Tibial artery (tissue), 4 donors: Measurements from ENCODE around the gene KLHDC7B.

Experiments used
- DNase-seq, 2 donors: peaks; one replicate each; pipeline ENCODE4 v3.0.0-alpha.2; 2019
- H3K27ac ChIP-seq, 2 donors: fragments of 200-600 bp; sonication (generic) in 1 of 2; 1 replicate in 1 of 2; 2 replicates in 1 of 2; pipeline ENCODE4 v1.5.1; 2018 to 2019; ENCODE audit warnings: mild to moderate bottlenecking in 1 of 2
- H3K27me3 ChIP-seq, 2 donors: fragments of 200-600 bp; sonication (generic) in 1 of 2; one replicate each; pipeline versions ENCODE4 v1.5.1 to v1.6.0; 2016 to 2019
- H3K36me3 ChIP-seq, 3 donors: fragments of 200-600 bp; sonication (generic) in 2 of 3; one replicate each; pipeline ENCODE4 v1.5.1; 2016 to 2019; ENCODE audit warnings: mild to moderate bottlenecking in 2 of 3
- H3K4me1 ChIP-seq, 4 donors: fragments of 200-600 bp; sonication (generic) in 2 of 4; 1 replicate in 3 of 4; 2 replicates in 1 of 4; pipeline ENCODE4 v1.5.1; 2016 to 2019
- H3K4me3 ChIP-seq, 2 donors: fragments of 200-600 bp; sonication (generic) in 1 of 2; 1 replicate in 1 of 2; 2 replicates in 1 of 2; pipeline ENCODE4 v1.5.1; 2018 to 2019; ENCODE audit warnings: mild to moderate bottlenecking in 2 of 2
- H3K9me3 ChIP-seq, 3 donors: fragments of 200-600 bp; sonication (generic) in 1 of 3; one replicate each; pipeline ENCODE4 v1.5.1; 2016 to 2019
- intact Hi-C: fragments of 100-400 bp; cut with DNase I; formaldehyde crosslinking; loops from one replicate; pipeline ENCODE4 v1.15.0; 2023; ENCODE audit warnings: low total_unique reads
- TF ChIP-seq, protein P1 (sequence below), 2 experiments: fragments of 200-600 bp in 1 of 2; fragments of 450-650 bp in 1 of 2; IDR thresholded peaks; one replicate each; pipeline ENCODE4 v1.5.1; 2017 to 2019; ENCODE audit warnings: antibody characterized with exemption in 2 of 2, mild to moderate bottlenecking in 1 of 2, moderate library complexity in 1 of 2

Gene KLHDC7B

DNA sequence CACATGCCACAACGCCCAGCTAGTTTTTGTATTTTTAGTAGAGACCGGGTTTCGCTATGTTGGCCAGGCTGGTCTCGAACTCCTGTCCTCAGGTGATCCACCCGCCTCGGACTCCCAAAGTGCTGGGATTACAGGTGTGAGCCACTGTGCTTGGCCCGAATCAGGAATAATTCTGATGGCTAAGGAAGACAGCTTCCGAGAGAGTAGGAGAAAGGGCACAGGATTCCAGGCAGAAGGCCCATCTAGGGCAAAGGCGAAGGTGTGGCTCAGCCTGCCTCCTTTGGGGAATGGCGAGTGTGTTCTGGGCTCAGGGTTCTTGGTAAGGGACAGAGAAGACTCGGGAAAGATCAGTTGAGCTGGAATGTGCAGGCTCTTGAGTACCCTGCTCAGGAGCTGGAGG lies 18.6 kb downstream of the KLHDC7B start:
- peaks cover 0 to 3% of the 10 kb centered on the region in 2 donors for H3K27me3 ChIP-seq
- H3K4me1 ChIP-seq = peaks cover 0 to 11% (median 7%) of the 10 kb centered on the region in 4 donors
- TF ChIP-seq, protein P1, sequence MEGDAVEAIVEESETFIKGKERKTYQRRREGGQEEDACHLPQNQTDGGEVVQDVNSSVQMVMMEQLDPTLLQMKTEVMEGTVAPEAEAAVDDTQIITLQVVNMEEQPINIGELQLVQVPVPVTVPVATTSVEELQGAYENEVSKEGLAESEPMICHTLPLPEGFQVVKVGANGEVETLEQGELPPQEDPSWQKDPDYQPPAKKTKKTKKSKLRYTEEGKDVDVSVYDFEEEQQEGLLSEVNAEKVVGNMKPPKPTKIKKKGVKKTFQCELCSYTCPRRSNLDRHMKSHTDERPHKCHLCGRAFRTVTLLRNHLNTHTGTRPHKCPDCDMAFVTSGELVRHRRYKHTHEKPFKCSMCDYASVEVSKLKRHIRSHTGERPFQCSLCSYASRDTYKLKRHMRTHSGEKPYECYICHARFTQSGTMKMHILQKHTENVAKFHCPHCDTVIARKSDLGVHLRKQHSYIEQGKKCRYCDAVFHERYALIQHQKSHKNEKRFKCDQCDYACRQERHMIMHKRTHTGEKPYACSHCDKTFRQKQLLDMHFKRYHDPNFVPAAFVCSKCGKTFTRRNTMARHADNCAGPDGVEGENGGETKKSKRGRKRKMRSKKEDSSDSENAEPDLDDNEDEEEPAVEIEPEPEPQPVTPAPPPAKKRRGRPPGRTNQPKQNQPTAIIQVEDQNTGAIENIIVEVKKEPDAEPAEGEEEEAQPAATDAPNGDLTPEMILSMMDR (IDR thresholded peaks at IDR 0.05) = no peak
- no peak for DNase-seq
- no peak overlapping the region for H3K4me3 ChIP-seq
- no peak overlapping the region for H3K27ac ChIP-seq
- H3K36me3 ChIP-seq = peaks cover 0 to 9% (median 0%) of the 10 kb centered on the region in 3 donors
- H3K9me3 ChIP-seq = no peaks in the 10 kb centered on the region
- intact Hi-C loops = no loop called here

DNA sequence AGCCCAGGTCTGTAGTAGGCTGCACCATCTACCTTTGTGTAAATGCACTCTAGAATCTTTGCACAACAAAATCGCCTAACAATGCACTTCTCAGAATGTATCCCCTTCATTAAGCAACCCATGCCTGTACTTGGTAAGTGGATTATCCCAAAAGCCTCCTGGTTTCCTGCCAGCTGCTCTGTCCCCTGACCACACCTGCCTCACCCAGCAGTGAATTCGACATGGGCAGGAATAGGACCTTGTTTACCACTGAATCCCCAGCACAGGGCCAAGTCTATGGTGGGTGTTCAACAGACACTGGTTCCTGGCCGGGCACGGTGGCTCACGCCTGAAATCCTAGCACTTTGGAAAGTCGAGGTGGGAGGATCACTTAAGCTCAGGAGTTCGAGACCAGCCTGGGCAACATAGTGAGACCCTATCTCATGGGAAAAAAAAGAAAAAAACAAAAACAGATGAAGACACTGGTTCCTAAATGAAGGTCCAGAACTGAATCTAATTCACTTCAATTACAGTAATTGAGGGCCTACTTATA lies 22.1 kb downstream of the KLHDC7B start:
- no peak overlapping the region for H3K4me3 ChIP-seq
- H3K27me3 ChIP-seq = no peaks in the 10 kb centered on the region
- DNase-seq = no peak
- no peak overlapping the region for H3K27ac ChIP-seq
- no peaks in the 10 kb centered on the region for H3K9me3 ChIP-seq
- H3K4me1 ChIP-seq = peaks cover 0 to 11% (median 7%) of the 10 kb centered on the region in 4 donors
- intact Hi-C loops = no loop called here
- TF ChIP-seq, protein P1 (IDR thresholded peaks at IDR 0.05) = no peak
- peaks cover 0 to 43% (median 0%) of the 10 kb centered on the region in 3 donors for H3K36me3 ChIP-seq

DNA sequence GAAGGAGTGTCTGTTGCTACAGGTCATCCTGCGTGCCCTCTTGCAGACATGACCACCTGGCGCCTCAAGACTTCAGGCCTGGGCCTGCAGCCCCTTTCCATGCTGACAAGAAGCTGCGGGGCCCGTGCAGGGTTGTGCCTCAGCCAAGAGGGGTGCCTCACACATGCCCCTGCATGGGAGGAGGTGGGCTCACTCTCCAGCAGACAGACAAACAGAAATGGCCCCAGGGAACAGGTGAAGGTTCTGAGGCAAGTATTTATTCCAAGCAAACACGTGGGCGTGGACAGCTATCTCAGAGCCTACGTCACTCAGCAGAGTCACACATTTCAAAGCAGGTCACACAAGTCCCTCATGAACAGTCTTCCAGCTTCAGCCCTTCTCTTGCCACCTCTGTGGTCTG lies 22.9 kb downstream of the KLHDC7B start:
- Histone ChIP-seq H3K27me3 (no peaks in the 10 kb centered on the region), H3K9me3 (no peaks in the 10 kb centered on the region), H3K4me1 (peaks cover 0 to 5% (median 1%) of the 10 kb centered on the region in 4 donors), H3K36me3 (peaks cover 0 to 51% (median 0%) of the 10 kb centered on the region in 3 donors), H3K4me3 (no peak overlapping the region), H3K27ac (no peak overlapping the region)
- intact Hi-C loops = no loop called here
- DNase-seq = no peak
- TF ChIP-seq, protein P1 (IDR thresholded peaks at IDR 0.05) = no peak

DNA sequence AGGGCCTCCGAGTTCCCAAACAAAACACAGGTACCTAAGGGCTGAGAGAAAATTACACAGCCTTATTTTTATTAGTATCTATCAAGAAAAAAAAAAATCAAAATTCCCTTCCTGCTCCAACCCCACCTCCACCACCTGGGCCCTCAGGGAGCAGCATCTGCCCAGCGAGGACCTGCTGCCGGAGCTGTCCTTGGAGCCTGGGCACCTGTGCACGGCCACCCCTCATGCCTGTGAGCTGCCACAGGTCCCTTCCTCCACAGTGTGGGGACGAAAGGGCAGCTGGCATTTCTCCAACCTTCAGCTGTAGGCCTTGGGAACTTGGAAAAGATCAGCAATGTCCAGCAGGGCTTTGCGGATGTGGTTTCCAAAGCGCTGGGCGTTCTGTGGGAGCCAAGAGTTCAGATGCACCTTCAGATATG lies 23.4 kb downstream of the KLHDC7B start:
- TF ChIP-seq, protein P1 (IDR thresholded peaks at IDR 0.05) = no peak
- Histone ChIP-seq H3K9me3 (no peaks in the 10 kb centered on the region), H3K4me3 (no peak overlapping the region), H3K4me1 (peaks cover 0 to under 1% (median 0%) of the 10 kb centered on the region in 4 donors), H3K27ac (no peak overlapping the region), H3K27me3 (no peaks in the 10 kb centered on the region), H3K36me3 (peaks cover 0 to 55% (median 0%) of the 10 kb centered on the region in 3 donors)
- no peak for DNase-seq
- intact Hi-C loops = no loop called here

DNA sequence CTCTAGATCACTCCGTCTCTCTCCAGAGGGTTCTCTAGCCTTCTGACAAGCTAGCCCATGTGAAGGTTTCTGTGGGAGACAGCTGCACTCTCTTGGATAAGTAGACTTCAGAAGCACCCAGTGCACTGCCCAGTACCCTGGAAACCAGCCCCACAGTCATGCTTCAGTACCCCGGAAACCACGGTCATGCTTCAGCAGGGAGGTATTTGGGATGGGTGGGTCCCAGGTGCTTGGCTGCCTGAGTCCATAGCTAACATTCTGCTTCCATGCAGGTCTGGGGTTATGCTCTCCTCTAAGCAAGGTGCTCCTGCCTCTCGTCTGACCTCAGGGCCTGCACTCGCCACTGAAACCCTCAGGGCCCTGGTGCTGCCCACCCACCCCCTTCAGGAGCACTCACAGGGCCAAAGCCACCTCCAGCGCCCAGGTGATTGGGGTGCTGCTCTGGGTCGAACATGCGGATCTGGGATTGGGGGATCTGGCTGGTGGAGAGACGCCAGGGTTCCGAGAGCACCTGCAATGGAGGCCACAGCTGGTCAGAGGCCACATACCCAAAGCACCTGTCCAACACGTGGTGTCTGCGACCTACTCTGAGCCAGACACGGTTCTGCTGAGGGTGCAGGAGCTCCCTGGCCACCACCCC lies 24.3 kb downstream of the KLHDC7B start:
- intact Hi-C loops = no loop called here
- no peaks in the 10 kb centered on the region for H3K27me3 ChIP-seq
- no peak overlapping the region for H3K4me3 ChIP-seq
- TF ChIP-seq, protein P1 (IDR thresholded peaks at IDR 0.05) = no peak
- H3K4me1 ChIP-seq = no peaks in the 10 kb centered on the region
- H3K36me3 ChIP-seq = peaks cover 0 to 58% (median 0%) of the 10 kb centered on the region in 3 donors
- DNase-seq = no peak
- H3K27ac ChIP-seq = no peak overlapping the region
- no peaks in the 10 kb centered on the region for H3K9me3 ChIP-seq
